B cell (primary cell): ENCODE results near the gene APOBEC3C. TPM values are rescaled to one million over a fixed set of nuclear protein-coding genes. Genes with fewer than 3 reads are reported as not detected.
A peak's percentile ranks its signal among the peaks of the same experiment; 100 is the strongest.

Source experiments
- ATAC-seq: fragments of 200-7000 bp; cut with Tn5 transposase; one replicate; pipeline ENCODE4 v1.10.0; 2021; ENCODE audit warnings: low read depth, mild to moderate bottlenecking, moderate number of reproducible peaks, moderate library complexity
- CTCF ChIA-PET: fragments of 350-600 bp; sonication (Branson Sonifier 250); formaldehyde crosslinking; loops from one replicate; lab custom pipeline; 2021; ENCODE audit warnings: antibody characterized with exemption, inconsistent platforms; lab: Charles Lee
- POLR2A ChIA-PET: fragments of 350-600 bp; sonication (Branson Sonifier 250); formaldehyde crosslinking; loops from one replicate; lab custom pipeline; 2021; ENCODE audit warnings: antibody characterized with exemption; lab: Charles Lee
- DNase-seq: peaks from one replicate; pipeline ENCODE4 v3.0.0; 2013
- H2AFZ ChIP-seq: 2 replicates; pipeline ENCODE4 v1.6.1; 2012; ENCODE audit warnings: mild to moderate bottlenecking, low read depth, low read length; ENCODE audit not compliant: insufficient read depth, poor library complexity, severe bottlenecking
- H3K27ac ChIP-seq, 2 donors: 1 replicate in 1 of 2; 2 replicates in 1 of 2; pipeline ENCODE4 v1.5.1; 2012 to 2013; ENCODE audit warnings: low read length in 2 of 2, mild to moderate bottlenecking in 2 of 2, moderate library complexity in 1 of 2
- H3K27me3 ChIP-seq, 4 experiments: fragments of 200-600 bp in 1 of 4; sonication (generic) in 1 of 4; replicated peaks in 1 of 4; 1 replicate in 2 of 4; 2 replicates in 2 of 4; pipeline versions ENCODE4 v1.6.1 to v1.7.0; 2013 to 2016; ENCODE audit warnings: low read length in 3 of 4, mild to moderate bottlenecking in 2 of 4, mixed read lengths in 1 of 4, moderate library complexity in 1 of 4; ENCODE audit not compliant: insufficient read depth in 4 of 4, control insufficient read depth in 3 of 4; ENCODE audit errors: control extremely low read depth in 1 of 4
- H3K36me3 ChIP-seq, 2 experiments: replicated peaks in 1 of 2; 1 replicate in 1 of 2; 2 replicates in 1 of 2; pipeline versions ENCODE4 v1.6.1 to v1.7.1; 2013; ENCODE audit warnings: low read length in 1 of 2; ENCODE audit not compliant: insufficient read depth in 2 of 2, control insufficient read depth in 1 of 2; ENCODE audit errors: control extremely low read depth in 1 of 2, extremely low read depth in 1 of 2
- H3K4me1 ChIP-seq, 2 donors: fragments of 200-600 bp in 1 of 2; sonication (generic) in 1 of 2; 1 replicate in 1 of 2; 2 replicates in 1 of 2; pipeline versions ENCODE4 v1.5.1 to v1.6.1; 2013 to 2017; ENCODE audit warnings: low read length in 2 of 2; ENCODE audit not compliant: control insufficient read depth in 2 of 2, insufficient read depth in 2 of 2
- H3K4me2 ChIP-seq: replicated peaks from 2 replicates; pipeline ENCODE3; 2012; ENCODE audit warnings: mild to moderate bottlenecking, low read depth, low read length; ENCODE audit not compliant: poor library complexity, severe bottlenecking
- H3K4me3 ChIP-seq, 5 experiments: fragments of 200-600 bp in 1 of 5; sonication (generic) in 1 of 5; 1 replicate in 3 of 5; 2 replicates in 2 of 5; pipeline versions ENCODE4 v1.5.1 to v1.7.0; 2011 to 2016; ENCODE audit warnings: low read length in 4 of 5, mild to moderate bottlenecking in 4 of 5, low read depth in 2 of 5, control low read depth in 1 of 5, moderate library complexity in 1 of 5; ENCODE audit not compliant: insufficient read depth in 1 of 5; ENCODE audit errors: control extremely low read depth in 1 of 5, extremely low read depth in 1 of 5
- H3K79me2 ChIP-seq: fragments of 200-600 bp; sonication (generic); one replicate; pipeline ENCODE4 v1.6.0; 2016; ENCODE audit warnings: low read length; ENCODE audit not compliant: control insufficient read depth, insufficient read depth
- H3K9ac ChIP-seq: fragments of 200-600 bp; sonication (generic); 2 replicates; pipeline ENCODE4 v1.6.1; 2017; ENCODE audit warnings: mild to moderate bottlenecking, low read length, moderate library complexity
- H3K9me3 ChIP-seq, 3 donors: one replicate each; pipeline versions ENCODE4 v1.6.1 to v1.7.1; 2013; ENCODE audit warnings: low read length in 2 of 3; ENCODE audit not compliant: control insufficient read depth in 2 of 3, insufficient read depth in 1 of 3; ENCODE audit errors: control extremely low read depth in 1 of 3
- H4K20me1 ChIP-seq: 2 replicates; pipeline ENCODE4 v1.6.0; 2012; ENCODE audit warnings: mild to moderate bottlenecking, low read length; ENCODE audit not compliant: insufficient read depth, control insufficient read depth, poor library complexity, severe bottlenecking
- H3K27ac Mint-ChIP-seq: one replicate; pipeline ENCODE4 v1.8.0; 2021; ENCODE audit warnings: mixed read lengths
- H3K27me3 Mint-ChIP-seq: one replicate; pipeline ENCODE4 v1.8.0; 2021; ENCODE audit warnings: mixed read lengths
- H3K4me1 Mint-ChIP-seq: one replicate; pipeline ENCODE4 v1.8.0; 2021; ENCODE audit warnings: mixed read lengths
- H3K4me3 Mint-ChIP-seq: one replicate; pipeline ENCODE4 v1.8.0; 2021; ENCODE audit warnings: mixed read lengths
- H3K9me3 Mint-ChIP-seq: one replicate; pipeline ENCODE4 v1.8.0; 2022; ENCODE audit warnings: mixed read lengths; ENCODE audit not compliant: insufficient read depth
- CTCF ChIP-seq: fragments of 200-600 bp; IDR thresholded peaks from one replicate; pipeline ENCODE4 v1.8.0; 2022; ENCODE audit warnings: antibody characterized with exemption, mild to moderate bottlenecking
- EZH2 ChIP-seq: IDR thresholded peaks from 2 replicates; pipeline ENCODE4 v1.6.1; 2012; ENCODE audit warnings: borderline replicate concordance, low read depth, mild to moderate bottlenecking, moderate library complexity, low read length; ENCODE audit not compliant: insufficient read depth, poor library complexity, severe bottlenecking
- WGBS: methylation state at CpG from one replicate; pipeline ENCODE4 v1.1.5; 2013; ENCODE audit warnings: missing lambda C conversion rate; ENCODE audit not compliant: insufficient coverage; 5-methylcytosine and 5-hydroxymethylcytosine counted together
- intact Hi-C: fragments of 100-400 bp; cut with micrococcal nuclease; formaldehyde crosslinking; loops from one replicate; pipeline ENCODE4 v1.10.0; 2022
- polyA plus RNA-seq: library from polyadenylated mRNA; depleted of rRNA; stranded (reverse); fragments of >200 nt; gene quantifications from 2 replicates; pipeline ENCODE4 v1.2.3, GENCODE V29; 2012
- total RNA-seq, 2 donors: library from RNA; stranded (reverse); fragments of 120-200 nt in 1 of 2; gene quantifications; 1 replicate in 1 of 2; 2 replicates in 1 of 2; pipeline versions ENCODE4 v1.2.3 to v1.2.4, GENCODE V29; 2013 to 2022

The APOBEC3C gene
- total and polyA plus RNA-seq, 2 donors (not counting 1 experiment from before 2014, with no cell fraction given): 45.5 to 107 TPM

- H3K4me3 Mint-ChIP-seq: peak within 1 kb of the TSS; percentile 97
- 23% methylated on average over 16 of the region's 16 CpGs for WGBS
- intact Hi-C loops: loop anchor here (1.0 to 5.0 kb wide), 2 partner anchors 21 to 110 kb away; partner anchors contain the start of gene CBX6
- H3K27ac Mint-ChIP-seq: peak within 1 kb of the TSS; percentile 92
- Histone ChIP-seq H3K4me3 (peak within 1 kb of the TSS in 4 of 5 experiments; percentile 43 to 74 (median 58)), H4K20me1 (no peaks in the 10 kb centered on the region), H3K27ac (peak within 1 kb of the TSS in 1 of 2 donors; percentile 57), H3K4me1 (peaks cover 11 to 39% of the 10 kb centered on the region in 2 donors), H3K36me3 (no peaks in the 10 kb centered on the region), H2AFZ (peak within 1 kb of the TSS; percentile 68), H3K4me2 (peak within 1 kb of the TSS; percentile 73), H3K27me3 (no peaks in the 10 kb centered on the region), H3K9me3 (peaks cover 2 to 27% (median 3%) of the 10 kb centered on the region in 3 donors), H3K9ac (peak within 1 kb of the TSS; percentile 67), H3K79me2 (no peaks in the 10 kb centered on the region)
- H3K9me3 Mint-ChIP-seq: peaks cover 3% of the 10 kb centered on the region
- CTCF ChIA-PET: interaction anchor here (1.0 to 7.1 kb wide), 6 partner anchors 11 to 335 kb away, joined by 4 to 65 read pairs (median 4); partner anchors contain the start of gene CBX6
- ATAC-seq (peak; percentile 75), DNase-seq (peak; percentile 85)
- no peak for TF ChIP-seq EZH2
- no peak for TF ChIP-seq CTCF
- peaks cover under 1% of the 10 kb centered on the region for H3K27me3 Mint-ChIP-seq
- peaks cover 44% of the 10 kb centered on the region for H3K4me1 Mint-ChIP-seq
- POLR2A ChIA-PET: interaction anchor here (0.6 to 1.8 kb wide), 2 partner anchors 21 to 137 kb away, joined by 4 to 8 read pairs; no protein-coding TSS in a partner anchor
Measured at GRCh38 chr22:38981992-38982927, 31.8 kb upstream of the APOBEC3C start, which contains the start of gene APOBEC3B. Gene APOBEC3B (plus strand): TSS chr22:38982347. CDS start chr22:38982454, 107 bp downstream.
